Embryonic facial prominence (tissue), 1 donor: ENCODE data around the gene DUSP22.
"Not testable (repeated sequence)": the region's sequence is repeated elsewhere in the genome, so short reads cannot be mapped to it uniquely, and the experiment has no call there.

Source experiments
- DNase-seq: peaks from one replicate; pipeline ENCODE4 v3.0.0-alpha.2; 2016; ENCODE audit errors: extremely low spot score

DUSP22 gene

GRCh38 chr6:363291-363690, 71.0 kb downstream of the DUSP22 start:
- DNase-seq = no peak

GRCh38 chr6:363909-364308, 71.6 kb downstream of the DUSP22 start:
- no peak for DNase-seq

GRCh38 chr6:364609-365540, 72.6 kb downstream of the DUSP22 start:
- DNase-seq = no peak

- no peak for DNase-seq
Observed at GRCh38 chr6:365835-366234, 73.5 kb downstream of the DUSP22 start.

GRCh38 chr6:366389-367297, 74.4 kb downstream of the DUSP22 start:
- no peak for DNase-seq

- no peak for DNase-seq
Observed at GRCh38 chr6:367298-367794, 75.1 kb downstream of the DUSP22 start.

- DNase-seq = no peak
Observed at GRCh38 chr6:367891-368630, 75.8 kb downstream of the DUSP22 start.

GRCh38 chr6:369559-370431, 77.5 kb downstream of the DUSP22 start:
- DNase-seq = no peak

- DNase-seq = no peak
Observed at GRCh38 chr6:370555-370954, 78.3 kb downstream of the DUSP22 start.

- not testable (repeated sequence) for DNase-seq
Observed at GRCh38 chr6:371851-372250, 79.6 kb downstream of the DUSP22 start.

GRCh38 chr6:372336-372911, 80.1 kb downstream of the DUSP22 start:
- DNase-seq = no peak

- DNase-seq = no peak
Observed at GRCh38 chr6:373031-373430, 80.7 kb downstream of the DUSP22 start.

- DNase-seq = peak; percentile 66
Observed at GRCh38 chr6:373773-374724, 81.8 kb downstream of the DUSP22 start.

- no peak for DNase-seq
Observed at GRCh38 chr6:374956-375355, 82.7 kb downstream of the DUSP22 start.

GRCh38 chr6:376827-377640, 84.7 kb downstream of the DUSP22 start:
- no peak for DNase-seq

GRCh38 chr6:377641-378020, 85.3 kb downstream of the DUSP22 start:
- DNase-seq = not testable (repeated sequence)

GRCh38 chr6:378090-378957, 86.0 kb downstream of the DUSP22 start:
- DNase-seq = no peak
